H9 (cell line): ENCODE results near the gene C1QB. TPM values are rescaled to one million over a fixed set of nuclear protein-coding genes. Genes with fewer than 3 reads are reported as not detected.

Experiments
- DNase-seq: peaks from one replicate; pipeline ENCODE4 v3.0.0-alpha.2; 2017
- H2AFZ ChIP-seq: one replicate; pipeline ENCODE4 v1.6.1; 2013; ENCODE audit warnings: mild to moderate bottlenecking, low read length, control low read depth, moderate library complexity
- H2AK5ac ChIP-seq: 2 replicates; pipeline ENCODE4 v1.6.1; 2013; ENCODE audit warnings: low read length, control low read depth, mixed read lengths; ENCODE audit not compliant: insufficient read length
- H2BK120ac ChIP-seq: one replicate; pipeline ENCODE4 v1.6.1; 2013; ENCODE audit warnings: low read depth, mild to moderate bottlenecking, low read length, control low read depth, inconsistent platforms; ENCODE audit not compliant: poor library complexity, severe bottlenecking
- H2BK12ac ChIP-seq: 2 replicates; pipeline ENCODE4 v1.6.1; 2013; ENCODE audit warnings: low read length, control low read depth, mixed read lengths, low read depth; ENCODE audit not compliant: insufficient read length
- H2BK15ac ChIP-seq: 2 replicates; pipeline ENCODE4 v1.6.1; 2013; ENCODE audit warnings: low read depth, low read length, control low read depth
- H2BK20ac ChIP-seq: one replicate; pipeline ENCODE4 v1.6.1; 2013; ENCODE audit warnings: low read depth, mild to moderate bottlenecking, low read length, control low read depth, inconsistent platforms; ENCODE audit not compliant: poor library complexity, severe bottlenecking
- H2BK5ac ChIP-seq: 2 replicates; pipeline ENCODE4 v1.6.1; 2013; ENCODE audit warnings: low read length, control low read depth, mixed read lengths; ENCODE audit not compliant: insufficient read length
- H3K14ac ChIP-seq: 2 replicates; pipeline ENCODE4 v1.6.1; 2013; ENCODE audit warnings: low read length, control low read depth; ENCODE audit not compliant: insufficient read depth
- H3K18ac ChIP-seq: 2 replicates; pipeline ENCODE4 v1.6.1; 2013; ENCODE audit warnings: low read depth, mild to moderate bottlenecking, mixed read lengths, low read length, control low read depth; ENCODE audit not compliant: insufficient read length
- H3K23ac ChIP-seq: 2 replicates; pipeline ENCODE4 v1.6.1; 2013; ENCODE audit warnings: low read length, control low read depth, mixed read lengths, low read depth; ENCODE audit not compliant: insufficient read length
- H3K23me2 ChIP-seq: 2 replicates; pipeline ENCODE4 v1.6.1; 2013; ENCODE audit warnings: low read depth, mild to moderate bottlenecking, mixed read lengths, low read length, control low read depth; ENCODE audit not compliant: insufficient read length, poor library complexity, severe bottlenecking
- H3K27ac ChIP-seq: 2 replicates; pipeline ENCODE4 v1.5.1; 2013; ENCODE audit warnings: low read length, control low read depth, mixed read lengths, low read depth; ENCODE audit not compliant: insufficient read length
- H3K27me3 ChIP-seq: 2 replicates; pipeline ENCODE4 v1.6.1; 2013; ENCODE audit warnings: low read length, control low read depth, inconsistent platforms; ENCODE audit not compliant: insufficient read depth
- H3K4ac ChIP-seq: 2 replicates; pipeline ENCODE4 v1.6.1; 2013; ENCODE audit warnings: low read depth, mild to moderate bottlenecking, control low read depth, inconsistent platforms, low read length, moderate library complexity
- H3K4me1 ChIP-seq: 2 replicates; pipeline ENCODE4 v1.6.1; 2013; ENCODE audit warnings: low read length, control low read depth, inconsistent platforms; ENCODE audit not compliant: insufficient read depth
- H3K4me2 ChIP-seq: 2 replicates; pipeline ENCODE4 v1.6.1; 2013; ENCODE audit warnings: low read length, control low read depth, mixed read lengths; ENCODE audit not compliant: insufficient read length, insufficient read depth
- H3K56ac ChIP-seq: 2 replicates; pipeline ENCODE4 v1.6.1; 2013; ENCODE audit warnings: low read depth, mild to moderate bottlenecking, mixed read lengths, low read length, control low read depth; ENCODE audit not compliant: insufficient read length
- H3K79me1 ChIP-seq: 2 replicates; pipeline ENCODE4 v1.6.1; 2013; ENCODE audit warnings: low read depth, mild to moderate bottlenecking, moderate library complexity, low read length, control low read depth, inconsistent platforms; ENCODE audit not compliant: insufficient read depth, poor library complexity, severe bottlenecking
- H3K79me2 ChIP-seq: 2 replicates; pipeline ENCODE4 v1.6.1; 2013; ENCODE audit warnings: low read length, control low read depth, inconsistent platforms; ENCODE audit not compliant: insufficient read depth
- H3K9ac ChIP-seq: 2 replicates; pipeline ENCODE4 v1.6.1; 2013; ENCODE audit warnings: low read length, control low read depth, mixed read lengths; ENCODE audit not compliant: insufficient read length; ENCODE audit errors: extremely low read depth
- H3K9me3 ChIP-seq: one replicate; pipeline ENCODE4 v1.6.1; 2013; ENCODE audit warnings: low read depth, low read length, inconsistent platforms; ENCODE audit not compliant: control insufficient read depth
- H3T11ph ChIP-seq: one replicate; pipeline ENCODE4 v1.6.1; 2013; ENCODE audit warnings: mild to moderate bottlenecking, low read length, control low read depth, inconsistent platforms
- H4K20me1 ChIP-seq: one replicate; pipeline ENCODE4 v1.6.1; 2013; ENCODE audit not compliant: control insufficient read depth, insufficient read length, insufficient read depth
- H4K5ac ChIP-seq: 2 replicates; pipeline ENCODE4 v1.6.1; 2013; ENCODE audit warnings: low read depth, mild to moderate bottlenecking, mixed read lengths, low read length, control low read depth; ENCODE audit not compliant: insufficient read length
- H4K8ac ChIP-seq: replicated peaks from 2 replicates; pipeline ENCODE4 v1.6.1; 2013; ENCODE audit warnings: low read length, control low read depth, mixed read lengths, low read depth; ENCODE audit not compliant: insufficient read length
- H4K91ac ChIP-seq: 2 replicates; pipeline ENCODE4 v1.6.1; 2013; ENCODE audit warnings: low read depth, mild to moderate bottlenecking, moderate library complexity, mixed read lengths, low read length, control low read depth; ENCODE audit not compliant: insufficient read length
- H3K27ac Mint-ChIP-seq, 3 experiments: 2 replicates in 2 of 3; 3 replicates in 1 of 3; pipeline ENCODE4 v1.8.0; 2020 to 2021; ENCODE audit warnings: mixed read lengths in 3 of 3, mild to moderate bottlenecking in 1 of 3, moderate library complexity in 1 of 3
- H3K27me3 Mint-ChIP-seq: 2 replicates; pipeline ENCODE4 v1.8.0; 2021; ENCODE audit warnings: low read depth, mild to moderate bottlenecking, moderate library complexity, mixed read lengths
- H3K36me3 Mint-ChIP-seq, 3 experiments: 2 replicates in 2 of 3; 3 replicates in 1 of 3; pipeline ENCODE4 v1.8.0; 2020 to 2021; ENCODE audit warnings: low read depth in 3 of 3, mixed read lengths in 3 of 3; ENCODE audit not compliant: insufficient read depth in 1 of 3
- H3K4me1 Mint-ChIP-seq, 2 experiments: 2 replicates each; pipeline ENCODE4 v1.8.0; 2020; ENCODE audit warnings: mixed read lengths in 2 of 2
- H3K4me3 Mint-ChIP-seq, 2 experiments: 2 replicates in 1 of 2; 3 replicates in 1 of 2; pipeline ENCODE4 v1.8.0; 2020 to 2021; ENCODE audit warnings: mild to moderate bottlenecking in 2 of 2, mixed read lengths in 2 of 2, moderate library complexity in 1 of 2
- H3K9me3 Mint-ChIP-seq, 2 experiments: 2 replicates in 1 of 2; 3 replicates in 1 of 2; pipeline ENCODE4 v1.8.0; 2020; ENCODE audit warnings: mild to moderate bottlenecking in 2 of 2, mixed read lengths in 2 of 2, moderate library complexity in 1 of 2
- CTCF ChIP-seq: fragments of 200-600 bp; sonication (generic); conservative IDR thresholded peaks from 3 replicates; pipeline ENCODE4 v1.8.0; 2021; ENCODE audit warnings: antibody characterized with exemption, mild to moderate bottlenecking
- WGBS: extraction: QIAGEN DNeasy Blood & Tissue Kit; methylation state at CpG from one replicate; pipeline ENCODE4 v1.1.7; 2013; ENCODE audit warnings: missing lambda C conversion rate, low lambda C conversion rate, mixed read lengths; ENCODE audit not compliant: insufficient read length; ENCODE audit errors: extremely low coverage; 5-methylcytosine and 5-hydroxymethylcytosine counted together
- total RNA-seq: library from RNA; stranded (reverse); gene quantifications from 2 replicates; pipeline ENCODE4 v1.2.1, GENCODE V29; 2021

The C1QB gene
- total RNA-seq, 1 experiment from 2014 or later = not detected

GRCh38 chr1:22637907-22638445 is 15.1 kb upstream of the C1QB start:
- no peaks in the 10 kb centered on the region for H3K23me2 ChIP-seq
- no peaks in the 10 kb centered on the region; a peak in 1 of 7 replicates for H3K36me3 Mint-ChIP-seq
- 0 out of 2 replicates have a peak overlapping the region, but pooled peaks have one; percentile 10 for H2BK15ac ChIP-seq
- H4K91ac ChIP-seq = no peak overlapping the region
- no peak overlapping the region for H3K27ac ChIP-seq
- H3K18ac ChIP-seq = no peak overlapping the region
- no peak for DNase-seq
- H3K4me1 ChIP-seq = no peaks in the 10 kb centered on the region
- no peaks in the 10 kb centered on the region for H3K9me3 Mint-ChIP-seq
- H3K56ac ChIP-seq = no peak overlapping the region
- H4K20me1 ChIP-seq = peaks cover 3% of the 10 kb centered on the region
- H3K4me1 Mint-ChIP-seq = peaks cover 6 to 9% of the 10 kb centered on the region in 2 experiments
- no peak overlapping the region for H3K23ac ChIP-seq
- no peak overlapping the region for H3K9ac ChIP-seq
- no peak overlapping the region for H2AK5ac ChIP-seq
- H2BK5ac ChIP-seq = no peak overlapping the region
- H3K27ac Mint-ChIP-seq = no peak overlapping the region
- H3T11ph ChIP-seq = no peak overlapping the region
- TF ChIP-seq CTCF = no peak
- H2BK12ac ChIP-seq = no peak overlapping the region
- no peaks in the 10 kb centered on the region for H3K27me3 ChIP-seq
- no peak overlapping the region for H3K4me2 ChIP-seq
- H2BK20ac ChIP-seq = no peak overlapping the region
- H3K4ac ChIP-seq = no peak overlapping the region
- H4K8ac ChIP-seq = no peak overlapping the region
- no peak overlapping the region; a peak in 1 of 5 replicates for H3K4me3 Mint-ChIP-seq
- H2BK120ac ChIP-seq = no peak overlapping the region
- H2AFZ ChIP-seq = no peak overlapping the region
- H3K9me3 ChIP-seq = no peaks in the 10 kb centered on the region
- no peaks in the 10 kb centered on the region for H3K79me2 ChIP-seq
- no peak overlapping the region for H4K5ac ChIP-seq
- no peak overlapping the region for H3K14ac ChIP-seq
- H3K27me3 Mint-ChIP-seq = peaks cover 3% of the 10 kb centered on the region
- H3K79me1 ChIP-seq = no peaks in the 10 kb centered on the region
- no CpG with 5 or more reads among the region's 3 CpGs for WGBS
